ENCODE data around the gene ADSL.

ADSL gene

DNA sequence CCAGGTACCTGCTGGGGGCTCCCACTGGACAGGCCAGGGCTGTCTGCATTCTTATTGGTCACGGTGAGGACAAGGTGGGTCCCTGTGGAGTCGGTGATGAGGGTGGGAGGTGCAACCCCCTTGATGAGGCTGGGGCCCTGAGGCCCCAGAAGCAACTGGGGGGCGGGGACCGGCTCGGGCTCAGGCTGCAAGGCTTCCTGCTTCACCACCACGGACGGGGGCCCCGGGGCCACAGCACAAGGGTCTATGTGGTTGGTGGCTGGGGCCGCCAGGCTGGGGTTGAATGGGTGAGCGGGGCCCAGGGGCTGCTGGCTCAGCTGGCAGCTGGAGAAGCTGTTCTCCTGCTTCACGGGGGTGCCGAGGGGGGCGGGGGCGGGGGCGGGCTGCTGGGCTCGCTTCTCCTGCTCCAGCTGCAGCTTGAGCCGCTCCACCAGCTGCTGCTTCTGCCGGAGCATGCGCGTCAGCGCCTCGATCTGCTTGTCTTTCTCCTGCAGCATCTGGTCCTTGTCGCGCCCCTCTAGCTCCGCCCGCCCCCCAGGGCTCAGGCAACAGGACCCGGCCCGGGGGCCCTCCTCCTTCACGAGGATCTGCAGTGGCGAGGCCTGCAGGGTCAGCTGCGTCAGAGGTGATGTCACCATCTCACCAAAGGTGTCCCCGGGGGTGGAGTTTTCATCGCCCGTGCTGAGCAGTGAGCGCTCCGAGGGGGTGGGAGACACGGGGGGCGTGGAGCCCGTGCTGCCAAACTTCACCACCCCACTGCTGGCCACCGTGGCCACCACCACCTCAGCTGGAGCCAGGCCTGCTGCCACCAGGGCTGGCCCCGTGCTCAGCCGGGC lies 72.3 kb downstream of the ADSL start:
- DNase-seq (ENCODE audit: low spot score): no peak

DNA sequence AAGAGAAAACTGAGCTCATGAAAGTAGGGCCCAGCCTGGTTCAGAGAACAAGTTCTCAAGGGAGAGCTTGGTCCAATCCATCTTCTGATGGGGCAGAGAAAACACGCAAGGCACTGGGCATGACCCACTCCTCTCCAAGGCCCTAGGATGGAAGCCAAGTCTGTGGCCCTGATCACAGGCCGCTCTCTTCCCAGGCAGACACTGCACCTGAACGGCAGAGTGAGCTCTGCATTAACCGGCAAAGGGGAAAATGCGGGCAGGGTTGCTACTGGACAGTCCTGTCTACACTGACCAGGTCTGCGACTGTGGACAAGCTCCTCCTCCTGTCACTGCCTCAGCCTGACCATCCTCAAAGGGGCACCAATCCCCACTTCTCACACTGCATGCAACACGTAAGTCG lies 73.4 kb downstream of the ADSL start:
- DNase-seq (ENCODE audit: low spot score): no peak

GRCh38 chr22:40420341-40421081 lies 74.2 kb downstream of the ADSL start:
- DNase-seq (ENCODE audit: low spot score): no peak

GRCh38 chr22:40421082-40421350 lies 74.7 kb downstream of the ADSL start:
- no peak for DNase-seq (ENCODE audit: low spot score)

DNA sequence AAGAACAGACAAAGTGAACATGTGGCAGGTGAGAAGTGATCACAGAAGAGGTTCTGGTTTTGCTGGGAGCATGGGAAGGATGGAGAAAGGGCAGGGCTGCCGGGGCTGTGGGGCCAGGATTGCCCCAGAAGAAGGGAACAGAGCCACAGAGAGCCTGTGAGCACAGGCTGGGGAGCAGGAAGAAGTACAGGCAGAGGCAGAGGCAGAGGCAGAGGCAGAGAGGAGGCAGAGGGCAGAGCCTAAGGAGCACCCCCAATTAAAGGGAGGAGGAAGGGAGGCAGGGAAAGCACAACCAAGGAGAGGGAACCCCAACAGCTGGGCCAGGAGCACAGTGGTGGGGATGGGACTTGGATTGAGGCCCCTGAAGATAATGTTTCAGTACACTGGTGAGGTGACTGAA lies 75.6 kb downstream of the ADSL start:
- no peak for DNase-seq (ENCODE audit: low spot score)

- no peak for DNase-seq (ENCODE audit: low spot score)
These were observed 76.4 kb downstream of the ADSL start for GRCh38 chr22:40422558-40423309.

DNA sequence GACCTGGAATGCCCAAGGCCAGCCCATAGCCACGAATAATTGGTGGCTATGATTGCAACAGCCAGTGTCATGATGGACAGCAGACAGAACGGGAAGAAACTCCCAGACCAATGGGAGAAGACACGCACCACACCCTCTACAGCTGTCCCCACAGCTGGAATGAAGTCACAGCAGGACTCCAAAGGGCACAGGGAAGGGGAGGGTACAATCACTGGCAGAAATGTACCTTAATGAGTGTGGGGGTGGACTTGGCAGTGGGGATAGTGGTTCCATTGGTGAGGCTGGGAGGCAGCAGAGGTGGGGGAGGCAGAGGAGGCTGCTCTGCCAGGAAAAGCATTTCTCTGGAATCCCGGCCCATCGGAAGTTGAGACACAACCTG lies 77.0 kb downstream of the ADSL start:
- no peak for DNase-seq (ENCODE audit: low spot score)

DNA sequence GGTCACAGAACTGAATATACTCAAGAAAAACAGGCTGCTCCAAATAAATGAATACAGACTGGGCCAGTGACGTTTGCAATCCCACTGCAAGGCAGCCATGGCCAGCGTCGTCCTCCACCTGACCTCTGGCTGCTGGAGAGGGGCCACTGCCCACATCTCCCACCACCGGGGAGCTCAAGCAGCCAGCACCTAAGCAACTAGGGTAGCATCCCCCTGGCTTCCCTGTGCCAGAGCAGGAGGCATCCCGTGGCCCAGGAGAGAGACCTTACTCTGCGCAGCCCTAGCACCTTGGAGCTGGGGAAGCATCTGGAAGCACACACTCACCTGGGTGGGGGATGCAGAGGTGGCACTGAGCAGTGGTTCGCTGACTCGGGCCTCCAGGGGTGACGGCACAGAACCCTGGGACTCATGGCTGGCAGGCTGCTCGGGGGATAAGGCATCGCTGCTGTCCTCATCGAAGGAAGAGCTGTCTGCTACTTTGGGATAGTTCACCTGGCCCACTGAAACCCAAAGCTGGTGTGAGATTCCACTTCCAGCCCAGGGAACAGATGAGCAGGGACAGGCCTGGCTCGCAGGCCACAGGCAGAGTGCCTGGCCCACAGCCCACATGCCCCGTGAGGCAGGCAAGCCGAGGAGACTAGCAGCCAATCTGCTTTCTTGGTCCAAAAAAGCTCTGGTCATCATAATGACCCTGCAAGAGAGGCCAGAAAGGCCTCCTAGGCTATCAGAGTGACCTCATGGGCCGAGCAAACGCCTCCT lies 77.8 kb downstream of the ADSL start:
- DNase-seq (ENCODE audit: low spot score): no peak

- no peak for DNase-seq (ENCODE audit: low spot score)
These were observed 78.8 kb downstream of the ADSL start for GRCh38 chr22:40425082-40425481.

GRCh38 chr22:40426594-40427333 lies 80.5 kb downstream of the ADSL start:
- peak; percentile 99 for DNase-seq (ENCODE audit: low spot score)

DNA sequence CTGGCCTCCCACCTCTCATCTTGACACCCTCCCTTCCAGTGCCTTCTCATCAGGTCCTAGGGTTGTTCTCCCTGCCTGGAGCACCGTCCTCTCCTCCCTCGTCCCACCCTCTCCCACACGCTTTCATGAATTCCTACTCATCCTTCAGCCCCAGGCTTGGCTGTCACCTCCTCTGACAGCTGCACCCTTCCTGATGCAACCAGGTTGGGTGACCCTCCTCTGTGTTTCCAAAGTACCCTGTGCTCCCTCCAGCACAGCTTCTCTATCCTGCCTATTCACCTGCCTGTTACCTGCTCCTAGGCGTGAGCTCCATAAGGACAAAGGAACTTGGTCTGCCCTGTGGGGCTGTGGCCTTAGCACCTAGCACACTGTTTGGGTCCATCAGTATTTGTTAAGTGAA lies 82.5 kb downstream of the ADSL start:
- DNase-seq (ENCODE audit: low spot score): no peak

DNA sequence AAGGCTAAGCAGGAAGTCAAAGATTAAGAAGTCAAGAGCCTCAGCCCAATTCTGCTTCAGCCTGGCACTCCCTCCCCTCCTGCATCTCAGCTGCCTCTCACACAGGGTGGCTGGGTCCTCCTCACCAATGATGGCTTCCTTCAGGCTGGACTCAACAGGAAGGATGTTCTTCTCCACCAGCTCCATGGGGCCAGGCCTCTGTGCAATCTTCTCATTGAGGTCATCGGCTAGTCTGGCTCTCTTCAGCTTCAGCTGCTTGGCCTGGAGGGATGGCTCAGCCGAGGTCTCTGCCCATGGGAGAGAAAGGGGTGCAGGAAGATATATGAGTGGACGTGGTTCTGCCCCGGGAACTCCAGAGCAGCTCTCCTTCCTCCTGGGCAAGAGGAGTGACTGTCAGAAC lies 83.2 kb downstream of the ADSL start:
- no peak for DNase-seq (ENCODE audit: low spot score)

GRCh38 chr22:40430991-40431390 lies 84.7 kb downstream of the ADSL start:
- DNase-seq (ENCODE audit: low spot score): no peak

GRCh38 chr22:40432157-40432556 lies 85.9 kb downstream of the ADSL start:
- DNase-seq (ENCODE audit: low spot score): no peak

DNA sequence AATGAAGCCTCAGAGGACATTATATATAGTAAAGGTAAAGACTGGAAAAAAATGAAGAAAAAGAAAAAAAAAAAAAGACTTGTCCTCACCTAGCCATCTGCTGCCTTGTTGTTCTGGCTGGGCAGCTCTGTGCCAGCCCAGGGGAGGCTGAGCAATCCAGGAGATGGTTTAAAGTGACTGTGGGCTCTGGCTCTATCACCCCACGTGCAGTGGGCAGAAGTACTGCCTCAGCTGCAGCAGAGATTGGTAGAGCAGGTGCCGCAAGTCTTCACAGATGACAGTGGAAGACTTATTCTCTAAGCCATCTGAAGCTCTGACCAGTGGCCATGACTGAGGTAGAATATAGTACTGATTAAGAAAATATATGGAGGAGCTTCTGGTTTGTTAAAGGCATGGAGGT lies 86.3 kb downstream of the ADSL start:
- no peak for DNase-seq (ENCODE audit: low spot score)

DNA sequence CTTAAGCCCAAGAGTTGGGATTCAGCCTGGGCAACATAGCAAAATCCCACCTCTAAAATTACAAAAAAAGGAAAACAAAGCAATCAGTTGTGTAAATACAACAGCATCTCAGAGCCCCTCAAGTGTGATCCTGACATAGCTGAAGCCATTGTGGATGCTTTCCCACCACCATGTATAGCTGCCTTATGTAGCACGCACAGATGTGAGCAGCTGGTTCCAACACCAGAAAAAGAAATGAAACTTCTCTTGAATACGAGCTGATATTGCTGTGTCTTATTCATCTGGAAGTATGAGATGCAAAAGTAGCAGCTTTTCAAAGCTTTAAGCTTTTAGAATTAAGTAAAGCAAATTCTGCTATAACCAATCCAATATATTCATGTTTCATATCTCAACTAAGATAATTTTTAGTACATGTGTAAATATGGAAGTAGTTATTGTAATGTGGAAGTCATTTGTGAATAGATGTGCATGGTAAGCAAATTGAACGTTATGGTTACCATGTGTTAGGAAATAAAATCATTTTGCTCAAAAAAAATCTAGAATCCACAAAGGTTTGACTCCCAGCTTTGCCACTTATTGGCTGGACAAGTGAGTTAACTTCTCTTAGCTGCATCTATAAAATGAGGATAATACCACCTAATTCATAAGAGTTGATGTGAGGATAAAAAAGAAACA lies 87.3 kb downstream of the ADSL start:
- DNase-seq (ENCODE audit: low spot score): no peak

DNA sequence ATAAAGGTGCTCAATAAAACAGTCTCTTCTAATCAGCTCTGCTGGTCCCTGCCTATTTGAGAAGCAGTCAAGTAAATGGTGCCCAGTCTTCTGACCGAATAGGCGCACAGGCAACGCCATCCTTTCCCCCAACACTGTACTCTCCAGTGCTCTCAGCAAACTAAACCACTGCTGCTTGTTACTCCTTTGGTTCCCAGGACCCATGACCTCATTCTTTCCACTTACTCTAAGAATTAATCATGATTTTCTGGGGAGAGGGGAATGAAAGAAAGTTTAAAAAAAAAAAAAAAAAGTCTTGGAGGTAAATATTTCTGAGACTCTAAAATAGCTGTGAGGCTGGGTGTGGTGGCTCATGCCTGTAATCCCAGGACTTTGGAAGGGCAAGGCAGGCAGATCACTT lies 87.8 kb downstream of the ADSL start:
- no peak for DNase-seq (ENCODE audit: low spot score)

DNA sequence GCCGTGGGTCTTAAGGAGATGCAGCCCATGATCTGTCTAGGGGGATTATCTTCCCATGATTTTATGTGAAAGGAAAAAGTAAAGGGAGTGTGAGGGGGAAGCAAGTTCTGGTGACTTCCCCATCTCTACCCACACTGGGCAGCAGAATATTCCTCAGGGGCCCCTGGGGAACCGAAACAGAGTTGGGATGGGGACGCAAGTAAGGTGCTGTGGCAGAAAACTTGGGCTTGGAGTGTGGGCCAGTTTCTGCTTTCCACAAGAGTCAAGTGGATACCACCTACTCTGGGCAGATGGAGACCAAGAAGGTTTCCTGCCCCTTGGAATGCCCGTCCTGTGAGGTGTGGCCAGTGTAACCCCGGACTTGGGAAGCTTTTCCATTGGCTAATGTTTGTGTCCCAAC lies 88.4 kb downstream of the ADSL start:
- no peak for DNase-seq (ENCODE audit: low spot score)

GRCh38 chr22:40436505-40437431 lies 90.5 kb downstream of the ADSL start:
- DNase-seq (ENCODE audit: low spot score): peak; percentile 87
